Sigmoid colon (tissue), 4 donors: ENCODE data around the gene UNC119.

ENCODE experiments used
- EP300 ChIP-seq, 4 donors: sonication (generic); formaldehyde crosslinking; IDR thresholded peaks; one replicate each; pipeline ENCODE4 v1.6.1; 2017; ENCODE audit warnings: antibody characterized with exemption in 4 of 4
- POLR2A ChIP-seq, 2 donors: fragments of 450-650 bp; IDR thresholded peaks; one replicate each; pipeline ENCODE4 v1.6.1; 2016; ENCODE audit warnings: antibody characterized with exemption in 2 of 2, mild to moderate bottlenecking in 2 of 2, moderate library complexity in 2 of 2
- POLR2AphosphoS5 ChIP-seq, 4 donors: sonication (generic); formaldehyde crosslinking; IDR thresholded peaks; one replicate each; pipeline ENCODE4 v1.6.1; 2017; ENCODE audit warnings: antibody characterized with exemption in 4 of 4
- TF ChIP-seq, protein P1 (sequence below), 4 experiments: fragments of 450-650 bp in 3 of 4; fragments of 200-600 bp in 1 of 4; IDR thresholded peaks; one replicate each; pipeline ENCODE4 v1.5.1; 2016 to 2019; ENCODE audit warnings: antibody characterized with exemption in 4 of 4, mild to moderate bottlenecking in 3 of 4, moderate library complexity in 2 of 4

DNA sequence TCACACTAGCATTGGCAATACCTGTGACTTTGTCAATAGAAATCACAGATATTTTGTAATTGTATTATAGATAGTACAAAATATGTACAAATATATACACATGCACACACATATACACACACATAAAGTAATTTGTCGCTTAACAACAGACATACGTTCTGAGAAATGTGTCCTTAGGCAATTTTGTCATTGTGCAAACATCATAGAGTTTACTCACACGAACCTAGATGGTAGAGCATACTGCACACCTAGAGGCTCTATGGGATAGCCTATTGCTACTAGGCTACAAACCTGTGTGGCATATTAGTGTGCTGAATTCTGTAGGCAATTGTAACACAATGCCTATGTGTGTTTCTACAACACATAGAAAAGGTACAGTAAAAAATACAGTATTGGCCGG is 11.0 kb downstream of the UNC119 start:
- TF ChIP-seq, protein P1, sequence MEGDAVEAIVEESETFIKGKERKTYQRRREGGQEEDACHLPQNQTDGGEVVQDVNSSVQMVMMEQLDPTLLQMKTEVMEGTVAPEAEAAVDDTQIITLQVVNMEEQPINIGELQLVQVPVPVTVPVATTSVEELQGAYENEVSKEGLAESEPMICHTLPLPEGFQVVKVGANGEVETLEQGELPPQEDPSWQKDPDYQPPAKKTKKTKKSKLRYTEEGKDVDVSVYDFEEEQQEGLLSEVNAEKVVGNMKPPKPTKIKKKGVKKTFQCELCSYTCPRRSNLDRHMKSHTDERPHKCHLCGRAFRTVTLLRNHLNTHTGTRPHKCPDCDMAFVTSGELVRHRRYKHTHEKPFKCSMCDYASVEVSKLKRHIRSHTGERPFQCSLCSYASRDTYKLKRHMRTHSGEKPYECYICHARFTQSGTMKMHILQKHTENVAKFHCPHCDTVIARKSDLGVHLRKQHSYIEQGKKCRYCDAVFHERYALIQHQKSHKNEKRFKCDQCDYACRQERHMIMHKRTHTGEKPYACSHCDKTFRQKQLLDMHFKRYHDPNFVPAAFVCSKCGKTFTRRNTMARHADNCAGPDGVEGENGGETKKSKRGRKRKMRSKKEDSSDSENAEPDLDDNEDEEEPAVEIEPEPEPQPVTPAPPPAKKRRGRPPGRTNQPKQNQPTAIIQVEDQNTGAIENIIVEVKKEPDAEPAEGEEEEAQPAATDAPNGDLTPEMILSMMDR (IDR thresholded peaks at IDR 0.05), result no peak
- no peak for TF ChIP-seq EP300 (IDR thresholded peaks at IDR 0.05)
- TF ChIP-seq POLR2A (IDR thresholded peaks at IDR 0.05), result no peak
- TF ChIP-seq POLR2AphosphoS5 (IDR thresholded peaks at IDR 0.05), result no peak
